Esophagus muscularis mucosa (tissue), 4 donors: ENCODE data around the gene APLP2. TPM values are rescaled to one million over a fixed set of nuclear protein-coding genes. Genes with fewer than 3 reads are reported as not detected.

Source experiments
- DNase-seq: peaks from one replicate; pipeline ENCODE4 v3.0.0-alpha.2; 2017; ENCODE audit errors: extremely low spot score
- H3K27ac ChIP-seq, 4 donors: fragments of 200-600 bp; sonication (generic); replicated peaks in 1 of 4; 1 replicate in 3 of 4; 2 replicates in 1 of 4; pipeline ENCODE4 v1.5.1; 2016 to 2019; ENCODE audit warnings: mild to moderate bottlenecking in 1 of 4
- H3K27me3 ChIP-seq, 4 donors: fragments of 200-600 bp; sonication (generic); one replicate each; pipeline versions ENCODE4 v1.5.1 to v1.6.0; 2016 to 2019
- H3K36me3 ChIP-seq, 4 donors: fragments of 200-600 bp; sonication (generic); one replicate each; pipeline ENCODE4 v1.5.1; 2016 to 2019
- H3K4me1 ChIP-seq, 4 donors: fragments of 200-600 bp; sonication (generic); one replicate each; pipeline ENCODE4 v1.5.1; 2016 to 2019
- H3K4me3 ChIP-seq, 4 donors: fragments of 200-600 bp; sonication (generic); 1 replicate in 2 of 4; 2 replicates in 2 of 4; pipeline ENCODE4 v1.5.1; 2016 to 2019; ENCODE audit warnings: mild to moderate bottlenecking in 4 of 4, moderate library complexity in 1 of 4
- H3K9me3 ChIP-seq, 4 donors: fragments of 200-600 bp; sonication (generic); 1 replicate in 3 of 4; 2 replicates in 1 of 4; pipeline ENCODE4 v1.5.1; 2016 to 2019
- EP300 ChIP-seq: sonication (generic); formaldehyde crosslinking; IDR thresholded peaks from one replicate; pipeline ENCODE4 v1.6.1; 2017; ENCODE audit warnings: antibody characterized with exemption
- POLR2A ChIP-seq: fragments of 450-650 bp; IDR thresholded peaks from one replicate; pipeline ENCODE4 v1.6.1; 2017; ENCODE audit warnings: antibody characterized with exemption, moderate library complexity, mild to moderate bottlenecking, low read depth
- POLR2AphosphoS5 ChIP-seq, 2 donors: sonication (generic); formaldehyde crosslinking; IDR thresholded peaks; one replicate each; pipeline ENCODE4 v1.6.1; 2017; ENCODE audit warnings: antibody characterized with exemption in 2 of 2
- WGBS: methylation state at CpG from one replicate; pipeline ENCODE4 v1.1.5; 2018; 5-methylcytosine and 5-hydroxymethylcytosine counted together
- intact Hi-C: fragments of 100-400 bp; cut with DNase I; formaldehyde crosslinking; loops from one replicate; pipeline ENCODE4 v1.15.1; 2023
- total RNA-seq, 4 donors: library from RNA; depleted of rRNA; stranded (reverse); fragments of >200 nt; gene quantifications; one replicate each; pipeline versions ENCODE4 v1.1.0 to v1.2.1, GENCODE V29; 2016
- TF ChIP-seq, protein P1 (sequence below), 3 experiments: fragments of 200-600 bp in 2 of 3; fragments of 450-650 bp in 1 of 3; sonication (generic) in 2 of 3; IDR thresholded peaks; one replicate each; pipeline ENCODE4 v1.5.1; 2017 to 2019; ENCODE audit warnings: antibody characterized with exemption in 3 of 3, mild to moderate bottlenecking in 2 of 3, moderate library complexity in 1 of 3

Gene APLP2
- total RNA-seq, 4 donors from 2014 or later = 311 to 479 (median 410) TPM

DNA sequence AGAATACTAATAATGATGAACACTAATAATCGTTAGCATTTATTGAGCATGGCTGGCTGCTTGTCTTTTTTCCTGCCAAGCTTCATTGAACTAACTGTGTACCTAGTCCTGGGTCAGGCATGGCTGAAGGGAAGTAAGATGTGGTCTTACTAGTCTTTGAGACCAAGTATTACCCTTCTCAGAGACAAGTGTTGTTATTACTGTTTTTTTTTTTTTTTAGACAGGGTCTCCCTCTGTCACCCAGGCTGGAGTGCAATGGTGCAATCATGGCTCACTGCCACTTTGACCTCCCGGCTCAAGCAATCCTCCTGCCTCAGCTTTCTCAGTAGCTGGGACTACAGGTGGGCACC is 94.5 kb downstream of the APLP2 start:
- intact Hi-C loops = no loop called here
- peaks cover 6 to 18% (median 14%) of the 10 kb centered on the region in 4 donors for H3K4me1 ChIP-seq
- no peaks in the 10 kb centered on the region for H3K36me3 ChIP-seq
- H3K27me3 ChIP-seq = peaks cover 0 to 53% (median 11%) of the 10 kb centered on the region in 4 donors
- 74% methylated on average over 2 of the region's 2 CpGs for WGBS
- no peak overlapping the region for H3K27ac ChIP-seq
- no peak overlapping the region for H3K4me3 ChIP-seq
- TF ChIP-seq, protein P1, sequence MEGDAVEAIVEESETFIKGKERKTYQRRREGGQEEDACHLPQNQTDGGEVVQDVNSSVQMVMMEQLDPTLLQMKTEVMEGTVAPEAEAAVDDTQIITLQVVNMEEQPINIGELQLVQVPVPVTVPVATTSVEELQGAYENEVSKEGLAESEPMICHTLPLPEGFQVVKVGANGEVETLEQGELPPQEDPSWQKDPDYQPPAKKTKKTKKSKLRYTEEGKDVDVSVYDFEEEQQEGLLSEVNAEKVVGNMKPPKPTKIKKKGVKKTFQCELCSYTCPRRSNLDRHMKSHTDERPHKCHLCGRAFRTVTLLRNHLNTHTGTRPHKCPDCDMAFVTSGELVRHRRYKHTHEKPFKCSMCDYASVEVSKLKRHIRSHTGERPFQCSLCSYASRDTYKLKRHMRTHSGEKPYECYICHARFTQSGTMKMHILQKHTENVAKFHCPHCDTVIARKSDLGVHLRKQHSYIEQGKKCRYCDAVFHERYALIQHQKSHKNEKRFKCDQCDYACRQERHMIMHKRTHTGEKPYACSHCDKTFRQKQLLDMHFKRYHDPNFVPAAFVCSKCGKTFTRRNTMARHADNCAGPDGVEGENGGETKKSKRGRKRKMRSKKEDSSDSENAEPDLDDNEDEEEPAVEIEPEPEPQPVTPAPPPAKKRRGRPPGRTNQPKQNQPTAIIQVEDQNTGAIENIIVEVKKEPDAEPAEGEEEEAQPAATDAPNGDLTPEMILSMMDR (IDR thresholded peaks at IDR 0.05) = no peak
- TF ChIP-seq POLR2A (no peak), POLR2AphosphoS5 (IDR thresholded peaks at IDR 0.05) (no peak), EP300 (no peak)
- no peaks in the 10 kb centered on the region for H3K9me3 ChIP-seq
- DNase-seq = no peak

DNA sequence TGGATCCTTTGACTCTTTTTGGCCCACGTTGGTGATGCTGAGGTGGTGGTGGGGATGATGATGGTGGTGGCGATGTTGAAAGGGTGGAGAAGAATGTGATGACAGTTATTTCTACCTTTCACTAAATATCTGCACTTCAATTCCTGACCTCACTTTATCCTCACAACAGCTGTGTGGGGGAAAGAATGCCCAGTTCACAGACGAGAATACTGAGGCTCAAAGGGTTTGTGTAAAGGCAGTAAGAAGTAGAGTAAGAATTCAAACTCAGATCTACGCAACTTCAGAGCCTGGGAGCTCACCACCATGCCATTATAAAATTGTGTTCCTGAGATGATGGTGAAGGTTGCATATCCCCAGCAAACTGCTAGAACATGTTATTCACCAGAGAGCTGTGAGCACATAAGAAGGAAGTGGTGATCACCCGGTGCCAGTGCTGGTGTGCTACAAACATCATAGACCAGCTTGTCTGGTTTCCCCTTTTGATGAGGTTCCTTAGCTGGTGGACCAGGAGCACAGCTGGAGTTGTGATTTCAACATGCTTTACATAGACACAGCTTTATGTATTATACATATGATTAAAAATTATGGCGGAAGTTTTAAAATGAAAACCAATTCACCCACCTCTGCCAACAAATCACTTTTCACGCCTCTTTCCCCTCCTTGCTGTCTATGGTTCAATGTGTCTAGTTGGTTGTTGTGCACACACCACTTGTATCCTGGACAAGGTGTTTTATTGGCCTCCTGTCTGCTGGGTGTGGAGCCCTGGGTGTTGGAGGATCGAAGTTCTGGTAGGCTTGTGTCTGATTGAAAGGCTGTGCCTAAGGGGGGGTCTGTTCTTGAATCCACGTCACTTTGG is 96.1 kb downstream of the APLP2 start:
- 89% methylated on average over 9 of the region's 9 CpGs for WGBS

DNA sequence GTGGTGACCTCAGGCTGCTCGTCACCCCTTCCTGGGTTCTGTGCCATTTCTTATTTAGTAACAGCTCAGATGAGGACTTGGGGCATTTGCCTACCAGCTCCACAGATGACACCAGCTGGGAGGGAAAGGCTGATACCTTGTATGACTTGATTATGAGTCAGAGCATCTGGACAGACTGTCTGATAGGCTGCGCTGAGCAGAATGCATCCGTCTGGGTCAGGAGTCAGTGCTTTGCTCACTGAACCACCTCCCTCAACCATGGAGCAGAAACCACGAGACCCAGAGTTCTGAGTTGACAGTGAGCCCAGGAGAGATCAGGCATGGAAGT is 96.7 kb downstream of the APLP2 start:
- H3K9me3 ChIP-seq = no peaks in the 10 kb centered on the region
- H3K4me3 ChIP-seq = no peak overlapping the region
- no peak overlapping the region for H3K27ac ChIP-seq
- peaks cover 0 to 3% (median 0%) of the 10 kb centered on the region in 4 donors for H3K4me1 ChIP-seq
- 59% methylated on average over 4 of the region's 4 CpGs for WGBS
- H3K36me3 ChIP-seq = no peaks in the 10 kb centered on the region
- TF ChIP-seq POLR2A = no peak
- no peak for TF ChIP-seq EP300
- TF ChIP-seq POLR2AphosphoS5 (IDR thresholded peaks at IDR 0.05) = no peak
- TF ChIP-seq, protein P1 (IDR thresholded peaks at IDR 0.05) = no peak
- H3K27me3 ChIP-seq = peaks cover 0 to 31% (median under 1%) of the 10 kb centered on the region in 4 donors
- DNase-seq = no peak
- intact Hi-C loops = no loop called here

More for the DNA sequence above, 96.1 kb downstream of the APLP2 start:
- DNase-seq = no peak
- Histone ChIP-seq H3K36me3 (no peaks in the 10 kb centered on the region), H3K27ac (no peak overlapping the region), H3K4me1 (peaks cover 0 to 3% (median 0%) of the 10 kb centered on the region in 4 donors), H3K9me3 (no peaks in the 10 kb centered on the region), H3K4me3 (no peak overlapping the region), H3K27me3 (peaks cover 0 to 37% (median 4%) of the 10 kb centered on the region in 4 donors)
- TF ChIP-seq POLR2A (no peak), POLR2AphosphoS5 (IDR thresholded peaks at IDR 0.05) (no peak), EP300 (no peak)
- TF ChIP-seq, protein P1 (IDR thresholded peaks at IDR 0.05) = no peak
- intact Hi-C loops = no loop called here

DNA sequence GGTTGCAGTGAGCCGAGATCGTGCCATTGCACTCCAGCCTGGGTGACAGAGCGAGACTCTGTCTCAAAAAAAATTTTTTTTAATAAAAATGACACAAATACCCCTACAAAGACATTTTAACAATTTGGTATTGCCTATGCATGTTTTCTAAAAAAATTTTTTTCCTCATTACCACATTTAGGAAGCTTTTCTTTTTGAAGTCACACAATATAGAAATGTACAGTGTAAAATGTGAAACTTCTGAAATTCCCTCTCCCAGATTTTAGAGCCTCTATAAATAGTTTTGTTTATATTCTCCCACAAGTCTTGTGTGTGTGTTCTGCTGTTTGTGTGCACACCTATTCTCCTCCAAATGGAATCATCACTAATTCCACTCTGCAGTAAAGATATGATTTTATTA is 97.5 kb downstream of the APLP2 start:
- no peak overlapping the region for H3K27ac ChIP-seq
- TF ChIP-seq, protein P1 (IDR thresholded peaks at IDR 0.05) = no peak
- TF ChIP-seq POLR2A (no peak), POLR2AphosphoS5 (IDR thresholded peaks at IDR 0.05) (no peak), EP300 (no peak)
- H3K9me3 ChIP-seq = no peaks in the 10 kb centered on the region
- 96% methylated on average over 3 of the region's 3 CpGs for WGBS
- intact Hi-C loops = no loop called here
- H3K4me3 ChIP-seq = no peak overlapping the region
- no peak for DNase-seq
- peaks cover 0 to 3% (median 0%) of the 10 kb centered on the region in 4 donors for H3K4me1 ChIP-seq
- H3K27me3 ChIP-seq = peaks cover 0 to 24% (median 0%) of the 10 kb centered on the region in 4 donors
- H3K36me3 ChIP-seq = no peaks in the 10 kb centered on the region
